Liver (tissue), 3 donors: ENCODE data around the gene DMXL2.

Source experiments
- EGR1 ChIP-seq, 2 donors: IDR thresholded peaks; 2 replicates each; pipeline ENCODE4 v1.6.1; 2016 to 2018; ENCODE audit warnings: antibody characterized with exemption in 2 of 2, low read depth in 2 of 2
- GABPA ChIP-seq, 2 donors: IDR thresholded peaks in 1 of 2; conservative IDR thresholded peaks in 1 of 2; 2 replicates each; pipeline ENCODE4 v1.6.1; 2016; ENCODE audit warnings: antibody characterized with exemption in 2 of 2, mild to moderate bottlenecking in 1 of 2, moderate library complexity in 1 of 2
- RAD21 ChIP-seq, 2 donors: IDR thresholded peaks; 2 replicates each; pipeline ENCODE4 v1.6.1; 2016; ENCODE audit warnings: antibody characterized with exemption in 2 of 2, mild to moderate bottlenecking in 2 of 2
- RXRA ChIP-seq, 2 donors: IDR thresholded peaks; 2 replicates each; pipeline ENCODE4 v1.6.1; 2017 to 2018; ENCODE audit warnings: antibody characterized with exemption in 2 of 2, mild to moderate bottlenecking in 1 of 2
- TF ChIP-seq, protein P1 (sequence below): fragments of 150-350 bp; IDR thresholded peaks from 2 replicates; pipeline ENCODE4 v1.5.1; 2017; ENCODE audit warnings: improper control_type of control experiment, low read depth, low read length; ENCODE audit not compliant: missing input control
- TF ChIP-seq, protein P2 (sequence below): IDR thresholded peaks from 2 replicates; pipeline ENCODE4 v1.6.1; 2016; ENCODE audit warnings: antibody characterized with exemption
- TF ChIP-seq, protein P3 (sequence below): IDR thresholded peaks from 2 replicates; pipeline ENCODE4 v1.6.1; 2016; ENCODE audit warnings: antibody characterized with exemption, mild to moderate bottlenecking
- TF ChIP-seq, protein P4 (sequence below): IDR thresholded peaks from 2 replicates; pipeline ENCODE4 v1.6.1; 2016; ENCODE audit warnings: antibody characterized with exemption
- donor health status: healthy.
- donor health status: healthy.

GRCh38 chr15:51603002-51603401 lies 19.6 kb downstream of the DMXL2 start:
- TF ChIP-seq, protein P1, sequence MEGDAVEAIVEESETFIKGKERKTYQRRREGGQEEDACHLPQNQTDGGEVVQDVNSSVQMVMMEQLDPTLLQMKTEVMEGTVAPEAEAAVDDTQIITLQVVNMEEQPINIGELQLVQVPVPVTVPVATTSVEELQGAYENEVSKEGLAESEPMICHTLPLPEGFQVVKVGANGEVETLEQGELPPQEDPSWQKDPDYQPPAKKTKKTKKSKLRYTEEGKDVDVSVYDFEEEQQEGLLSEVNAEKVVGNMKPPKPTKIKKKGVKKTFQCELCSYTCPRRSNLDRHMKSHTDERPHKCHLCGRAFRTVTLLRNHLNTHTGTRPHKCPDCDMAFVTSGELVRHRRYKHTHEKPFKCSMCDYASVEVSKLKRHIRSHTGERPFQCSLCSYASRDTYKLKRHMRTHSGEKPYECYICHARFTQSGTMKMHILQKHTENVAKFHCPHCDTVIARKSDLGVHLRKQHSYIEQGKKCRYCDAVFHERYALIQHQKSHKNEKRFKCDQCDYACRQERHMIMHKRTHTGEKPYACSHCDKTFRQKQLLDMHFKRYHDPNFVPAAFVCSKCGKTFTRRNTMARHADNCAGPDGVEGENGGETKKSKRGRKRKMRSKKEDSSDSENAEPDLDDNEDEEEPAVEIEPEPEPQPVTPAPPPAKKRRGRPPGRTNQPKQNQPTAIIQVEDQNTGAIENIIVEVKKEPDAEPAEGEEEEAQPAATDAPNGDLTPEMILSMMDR, result no peak
- TF ChIP-seq, protein P2, sequence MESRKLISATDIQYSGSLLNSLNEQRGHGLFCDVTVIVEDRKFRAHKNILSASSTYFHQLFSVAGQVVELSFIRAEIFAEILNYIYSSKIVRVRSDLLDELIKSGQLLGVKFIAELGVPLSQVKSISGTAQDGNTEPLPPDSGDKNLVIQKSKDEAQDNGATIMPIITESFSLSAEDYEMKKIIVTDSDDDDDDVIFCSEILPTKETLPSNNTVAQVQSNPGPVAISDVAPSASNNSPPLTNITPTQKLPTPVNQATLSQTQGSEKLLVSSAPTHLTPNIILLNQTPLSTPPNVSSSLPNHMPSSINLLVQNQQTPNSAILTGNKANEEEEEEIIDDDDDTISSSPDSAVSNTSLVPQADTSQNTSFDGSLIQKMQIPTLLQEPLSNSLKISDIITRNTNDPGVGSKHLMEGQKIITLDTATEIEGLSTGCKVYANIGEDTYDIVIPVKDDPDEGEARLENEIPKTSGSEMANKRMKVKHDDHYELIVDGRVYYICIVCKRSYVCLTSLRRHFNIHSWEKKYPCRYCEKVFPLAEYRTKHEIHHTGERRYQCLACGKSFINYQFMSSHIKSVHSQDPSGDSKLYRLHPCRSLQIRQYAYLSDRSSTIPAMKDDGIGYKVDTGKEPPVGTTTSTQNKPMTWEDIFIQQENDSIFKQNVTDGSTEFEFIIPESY, result no peak
- no peak for TF ChIP-seq EGR1 (IDR thresholded peaks at IDR 0.05; ENCODE audit: low read depth in 2 of 2)
- TF ChIP-seq RXRA (IDR thresholded peaks at IDR 0.05), result no peak
- TF ChIP-seq, protein P3, sequence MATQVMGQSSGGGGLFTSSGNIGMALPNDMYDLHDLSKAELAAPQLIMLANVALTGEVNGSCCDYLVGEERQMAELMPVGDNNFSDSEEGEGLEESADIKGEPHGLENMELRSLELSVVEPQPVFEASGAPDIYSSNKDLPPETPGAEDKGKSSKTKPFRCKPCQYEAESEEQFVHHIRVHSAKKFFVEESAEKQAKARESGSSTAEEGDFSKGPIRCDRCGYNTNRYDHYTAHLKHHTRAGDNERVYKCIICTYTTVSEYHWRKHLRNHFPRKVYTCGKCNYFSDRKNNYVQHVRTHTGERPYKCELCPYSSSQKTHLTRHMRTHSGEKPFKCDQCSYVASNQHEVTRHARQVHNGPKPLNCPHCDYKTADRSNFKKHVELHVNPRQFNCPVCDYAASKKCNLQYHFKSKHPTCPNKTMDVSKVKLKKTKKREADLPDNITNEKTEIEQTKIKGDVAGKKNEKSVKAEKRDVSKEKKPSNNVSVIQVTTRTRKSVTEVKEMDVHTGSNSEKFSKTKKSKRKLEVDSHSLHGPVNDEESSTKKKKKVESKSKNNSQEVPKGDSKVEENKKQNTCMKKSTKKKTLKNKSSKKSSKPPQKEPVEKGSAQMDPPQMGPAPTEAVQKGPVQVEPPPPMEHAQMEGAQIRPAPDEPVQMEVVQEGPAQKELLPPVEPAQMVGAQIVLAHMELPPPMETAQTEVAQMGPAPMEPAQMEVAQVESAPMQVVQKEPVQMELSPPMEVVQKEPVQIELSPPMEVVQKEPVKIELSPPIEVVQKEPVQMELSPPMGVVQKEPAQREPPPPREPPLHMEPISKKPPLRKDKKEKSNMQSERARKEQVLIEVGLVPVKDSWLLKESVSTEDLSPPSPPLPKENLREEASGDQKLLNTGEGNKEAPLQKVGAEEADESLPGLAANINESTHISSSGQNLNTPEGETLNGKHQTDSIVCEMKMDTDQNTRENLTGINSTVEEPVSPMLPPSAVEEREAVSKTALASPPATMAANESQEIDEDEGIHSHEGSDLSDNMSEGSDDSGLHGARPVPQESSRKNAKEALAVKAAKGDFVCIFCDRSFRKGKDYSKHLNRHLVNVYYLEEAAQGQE, result no peak
- no peak for TF ChIP-seq RAD21 (IDR thresholded peaks at IDR 0.05)
- TF ChIP-seq, protein P4, sequence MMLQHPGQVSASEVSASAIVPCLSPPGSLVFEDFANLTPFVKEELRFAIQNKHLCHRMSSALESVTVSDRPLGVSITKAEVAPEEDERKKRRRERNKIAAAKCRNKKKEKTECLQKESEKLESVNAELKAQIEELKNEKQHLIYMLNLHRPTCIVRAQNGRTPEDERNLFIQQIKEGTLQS, result no peak
- TF ChIP-seq GABPA (IDR thresholded peaks at IDR 0.05 in 1 of 2, conservative IDR thresholded peaks at IDR 0.05 in 1 of 2), result no peak
